ENCODE results near the gene WDR48. TPM values are rescaled to one million over a fixed set of nuclear protein-coding genes. Genes with fewer than 3 reads are reported as not detected.

WDR48 gene
- total and polyA plus RNA-seq, 2 experiments from 2014 or later, result 27.2 to 54.3 TPM

- TF ChIP-seq NANOG (IDR thresholded peaks at IDR 0.05; ENCODE audit: borderline replicate concordance) (no peak), POLR2AphosphoS5 (IDR thresholded peaks at IDR 0.05; ENCODE audit: low read depth) (no peak), CTCF (conservative IDR thresholded peaks at IDR 0.05; ENCODE audit: low read depth in 2 of 2) (no peak), ETS1 (IDR thresholded peaks at IDR 0.05) (no peak), EZH2 (IDR thresholded peaks at IDR 0.05; ENCODE audit: low read depth, unreplicated experiment) (no peak), STAT1 (IDR thresholded peaks at IDR 0.05; ENCODE audit: unreplicated experiment) (no peak), ZNF331 (CRISPR knock-in tag; IDR thresholded peaks at IDR 0.05; ENCODE audit: low read depth) (no peak), ZNF114 (CRISPR knock-in tag; IDR thresholded peaks at IDR 0.05) (no peak), EZH2phosphoT487 (IDR thresholded peaks at IDR 0.05; ENCODE audit: unreplicated experiment) (no peak), CREB1 (CRISPR knock-in tag; IDR thresholded peaks at IDR 0.05; ENCODE audit: low read depth) (no peak), REST (IDR thresholded peaks at IDR 0.05; ENCODE audit: unreplicated experiment) (no peak), ZNF462 (CRISPR knock-in tag; IDR thresholded peaks at IDR 0.05) (no peak), JUNB (IDR thresholded peaks at IDR 0.05; ENCODE audit: unreplicated experiment) (no peak)
- no peaks in the 10 kb centered on the region for H3K4me1 Mint-ChIP-seq
- Histone ChIP-seq H3K4me1 (ENCODE audit: insufficient read depth) (no peaks in the 10 kb centered on the region), H3K79me2 (replicated peaks; ENCODE audit: insufficient read depth) (no peaks in the 10 kb centered on the region), H3F3A (replicated peaks; ENCODE audit: low read depth) (no peaks in the 10 kb centered on the region), H3K4me2 (no peak overlapping the region), H3K27me3 (ENCODE audit: insufficient read depth) (no peaks in the 10 kb centered on the region), H4K20me1 (replicated peaks; ENCODE audit: insufficient read depth) (no peaks in the 10 kb centered on the region), H3K4me3 (no peak overlapping the region), H2AFZ (no peak overlapping the region), H3K9me2 (ENCODE audit: insufficient read depth) (no peaks in the 10 kb centered on the region), H3K36me3 (ENCODE audit: insufficient read depth) (peaks cover 40% of the 10 kb centered on the region), H3K27ac (ENCODE audit: low read depth) (no peak overlapping the region)
- no peak for DNase-seq (ENCODE audit: low spot score)
- H3K9me3 Mint-ChIP-seq, result no peaks in the 10 kb centered on the region
- H3K27ac Mint-ChIP-seq, result no peak overlapping the region
- H3K4me3 Mint-ChIP-seq, result no peak overlapping the region
- peaks cover 38% of the 10 kb centered on the region; the same call in 2 of the 3 replicates for H3K36me3 Mint-ChIP-seq (ENCODE audit: low read depth)
- peaks cover 2% of the 10 kb centered on the region for H3K27me3 Mint-ChIP-seq (ENCODE audit: insufficient read depth, low read depth, poor library complexity)
- ATAC-seq, result no peak
Observed at GRCh38 chr3:39090922-39091321, 39.1 kb downstream of the WDR48 start.

All from GM23338 (cell line).